Right cardiac atrium (tissue), 5 donors: ENCODE results near the gene POLR2L. TPM values are rescaled to one million over a fixed set of nuclear protein-coding genes. Genes with fewer than 3 reads are reported as not detected.

Experiments
- ATAC-seq, 2 donors: fragments of 200-7000 bp; cut with Tn5 transposase; one replicate each; pipeline versions ENCODE4 v1.8.0 to v1.9.1; 2020; ENCODE audit warnings: moderate library complexity in 2 of 2, mild to moderate bottlenecking in 1 of 2
- DNase-seq, 3 donors: peaks; one replicate each; pipeline ENCODE4 v3.0.0-alpha.2; 2020
- H3K27ac ChIP-seq: one replicate; pipeline ENCODE4 v1.5.1; 2013; ENCODE audit warnings: mild to moderate bottlenecking, low read length, control low read depth, moderate library complexity
- H3K27me3 ChIP-seq: one replicate; pipeline ENCODE4 v1.6.1; 2013; ENCODE audit not compliant: control insufficient read depth, insufficient read depth
- H3K4me1 ChIP-seq: one replicate; pipeline ENCODE4 v1.6.1; 2013; ENCODE audit warnings: low read length; ENCODE audit not compliant: control insufficient read depth, insufficient read depth
- H3K4me3 ChIP-seq: one replicate; pipeline ENCODE4 v1.5.1; 2013; ENCODE audit warnings: low read length, control low read depth
- H3K9me3 ChIP-seq: one replicate; pipeline ENCODE4 v1.6.1; 2013; ENCODE audit warnings: low read length; ENCODE audit not compliant: control insufficient read depth
- WGBS: extraction: QIAGEN DNeasy Blood & Tissue Kit; methylation state at CpG from one replicate; pipeline ENCODE4 v1.1.7; 2013; 5-methylcytosine and 5-hydroxymethylcytosine counted together
- intact Hi-C, 4 donors: fragments of 100-400 bp; cut with DNase I; formaldehyde crosslinking; loops; one replicate each; pipeline versions ENCODE4 v1.11.0 to v1.14.0; 2022 to 2023
- polyA plus RNA-seq: library from polyadenylated mRNA; stranded (reverse); fragments of 200-250 nt; gene quantifications from one replicate; pipeline ENCODE4 v1.2.3, GENCODE V29; 2013
- total RNA-seq, 4 donors: library from RNA; stranded (reverse); fragmentation: NEBNext Ultra II Directional; extraction: Animal tissue kit (Norgen Biotek cat#: 25700); gene quantifications; one replicate each; pipeline ENCODE4 v1.2.1, GENCODE V29; 2021
- donor health status: healthy with polysubstance abuse.
- donor health status: DM: no; HTN: yes; CAD: no.
- donor health status: DM: no; HTN: no; CAD: no.
- donor health status: DM: no; HTN: yes; CAD: no; lungs with severe emphysema.
- donor health status: DM: yes; HTN: yes; CAD: no.

POLR2L gene
- total and polyA plus RNA-seq, 5 donors = 147 to 278 (median 220) TPM

DNA sequence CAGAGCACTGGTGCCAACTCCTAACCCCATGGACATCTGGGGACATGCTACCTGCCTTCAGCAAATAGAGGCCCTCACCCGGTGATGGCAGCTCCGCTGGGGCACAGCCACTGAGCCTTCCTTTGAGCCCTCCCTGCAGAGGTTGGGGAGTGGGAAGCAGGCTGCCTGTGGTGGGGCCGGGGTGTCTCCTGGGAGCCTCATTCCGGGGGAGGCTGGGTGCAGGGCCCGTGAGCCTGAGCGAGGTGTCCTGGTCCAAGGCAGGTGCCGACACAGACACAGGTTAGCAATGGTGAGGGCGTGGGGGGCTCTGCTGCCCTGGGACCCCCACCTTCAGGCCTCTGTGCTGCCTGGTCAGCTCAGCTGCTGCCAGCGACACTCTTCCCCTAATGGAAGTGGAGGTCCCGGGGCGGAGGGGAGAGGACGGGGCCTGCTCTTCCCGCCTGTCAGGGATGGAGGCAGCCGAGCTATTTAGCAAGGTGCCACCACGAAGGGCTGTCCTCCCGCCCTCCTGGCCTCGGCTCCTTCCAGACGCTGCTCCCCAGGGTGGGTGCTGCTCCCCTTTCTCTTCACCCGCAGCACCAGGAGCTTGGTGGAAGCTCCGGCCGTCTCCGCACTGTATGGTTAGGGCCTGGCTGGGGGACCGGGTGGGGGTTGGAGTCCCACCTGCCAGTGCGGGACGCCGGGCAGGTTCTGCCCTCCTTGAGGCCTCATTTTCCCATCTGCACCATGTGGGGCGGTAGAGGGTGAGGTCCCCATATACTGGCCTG is 11.5 kb upstream of the POLR2L start:
- peak in 1 of 3 donors; percentile 66 for DNase-seq
- no peak overlapping the region for H3K27ac ChIP-seq
- H3K9me3 ChIP-seq = no peaks in the 10 kb centered on the region
- 92% methylated on average over 27 of the region's 27 CpGs for WGBS
- H3K4me1 ChIP-seq = no peaks in the 10 kb centered on the region
- no peak for ATAC-seq
- no peak overlapping the region for H3K4me3 ChIP-seq
- intact Hi-C loops = loop anchor here in 2 of 4 donors (5.0 to 10.0 kb wide), 2 partner anchors 198 to 201 kb away; no protein-coding TSS in a partner anchor
- no peaks in the 10 kb centered on the region for H3K27me3 ChIP-seq

- peaks cover 3% of the 10 kb centered on the region for H3K4me1 ChIP-seq
- no peak overlapping the region for H3K27ac ChIP-seq
- no peak overlapping the region for H3K4me3 ChIP-seq
- WGBS = 84% methylated on average over 15 of the region's 15 CpGs
- no peaks in the 10 kb centered on the region for H3K9me3 ChIP-seq
- ATAC-seq (no peak), DNase-seq (peak in 1 of 3 donors; percentile 65)
- intact Hi-C loops = loop anchor here in 2 of 4 donors (5.0 to 10.0 kb wide), 2 partner anchors 200 to 202 kb away; no protein-coding TSS in a partner anchor
- no peaks in the 10 kb centered on the region for H3K27me3 ChIP-seq
Measured at GRCh38 chr11:852762-853161, 10.4 kb upstream of the POLR2L start.

- intact Hi-C loops = loop anchor here in 2 of 4 donors (5.0 to 10.0 kb wide), 2 partner anchors 201 to 204 kb away; no protein-coding TSS in a partner anchor
- H3K27ac ChIP-seq = no peak overlapping the region
- WGBS = 66% methylated on average over 28 of the region's 28 CpGs
- H3K27me3 ChIP-seq = no peaks in the 10 kb centered on the region
- DNase-seq (peak in 1 of 3 donors; percentile 68), ATAC-seq (no peak)
- peaks cover 3% of the 10 kb centered on the region for H3K4me1 ChIP-seq
- H3K4me3 ChIP-seq = no peak overlapping the region
- no peaks in the 10 kb centered on the region for H3K9me3 ChIP-seq
Measured at GRCh38 chr11:850775-851763, 8.7 kb upstream of the POLR2L start.

DNA sequence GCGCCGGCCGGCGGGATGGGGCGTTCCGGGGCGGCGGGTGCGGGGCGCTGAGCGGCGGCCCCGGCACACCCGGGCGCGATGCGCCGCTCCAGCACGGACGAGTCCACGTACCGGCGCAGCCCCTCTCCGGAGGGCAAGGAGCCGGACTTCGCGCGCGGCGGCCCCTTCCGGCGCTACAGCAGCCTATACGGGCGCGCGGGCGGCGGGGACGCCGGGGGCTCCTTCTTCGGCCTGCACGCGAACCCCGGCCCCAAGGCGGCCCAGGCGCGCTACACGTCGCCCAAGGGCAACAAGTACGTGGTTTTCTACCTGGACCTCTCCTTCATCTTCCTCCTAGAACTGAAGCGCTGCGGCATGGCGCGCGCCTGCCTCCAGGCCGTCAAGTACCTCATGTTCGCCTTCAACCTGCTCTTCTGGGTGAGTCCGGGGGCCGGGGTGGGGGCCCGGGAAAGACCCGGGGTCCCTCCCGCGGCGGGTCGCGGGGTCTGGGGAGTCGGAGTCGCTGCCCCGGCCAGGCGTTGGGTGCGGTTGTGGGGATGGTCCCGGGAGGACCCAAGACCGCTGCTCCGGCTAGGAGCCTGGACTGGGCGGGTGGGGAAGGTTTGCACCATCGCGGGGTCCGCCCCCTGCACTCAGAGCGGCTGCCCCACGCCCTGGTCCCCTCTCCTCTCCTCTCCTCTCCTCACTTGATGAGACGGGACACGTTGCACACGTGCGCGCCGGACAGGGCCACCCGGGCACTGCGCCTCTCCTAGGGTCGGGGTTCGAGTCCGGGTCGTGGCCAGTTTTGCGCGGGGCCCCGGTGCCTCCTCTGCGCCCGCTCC is 7.8 kb upstream of the POLR2L start:
- DNase-seq (peak in 1 of 3 donors; percentile 68), ATAC-seq (no peak)
- Histone ChIP-seq H3K4me1 (peaks cover 7% of the 10 kb centered on the region), H3K4me3 (peak overlapping the region; percentile 53), H3K9me3 (no peaks in the 10 kb centered on the region), H3K27ac (no peak overlapping the region), H3K27me3 (no peaks in the 10 kb centered on the region)
- WGBS = 30% methylated on average over 97 of the region's 97 CpGs
- intact Hi-C loops = loop anchor here (2.0 to 10.0 kb wide), 3 partner anchors 201 to 205 kb away; no protein-coding TSS in a partner anchor

- intact Hi-C loops = loop anchor here in 2 of 4 donors (2.0 kb wide), 1 partner anchor 202 kb away; no protein-coding TSS in a partner anchor
- Histone ChIP-seq H3K4me3 (peak overlapping the region; percentile 53), H3K9me3 (no peaks in the 10 kb centered on the region), H3K27me3 (no peaks in the 10 kb centered on the region), H3K27ac (no peak overlapping the region), H3K4me1 (peaks cover 9% of the 10 kb centered on the region)
- ATAC-seq (no peak), DNase-seq (peak in 1 of 3 donors; percentile 83)
- 14% methylated on average over 70 of the region's 71 CpGs for WGBS
Measured at GRCh38 chr11:849104-849824, 6.9 kb upstream of the POLR2L start.

- 33% methylated on average over 14 of the region's 14 CpGs for WGBS
- H3K27me3 ChIP-seq = no peaks in the 10 kb centered on the region
- ATAC-seq (no peak), DNase-seq (peak in 2 of 3 donors; percentile 81 to 84)
- H3K4me1 ChIP-seq = peaks cover 9% of the 10 kb centered on the region
- no peak overlapping the region for H3K4me3 ChIP-seq
- no peaks in the 10 kb centered on the region for H3K9me3 ChIP-seq
- intact Hi-C loops = loop anchor here in 2 of 4 donors (2.0 kb wide), 1 partner anchor 202 kb away; no protein-coding TSS in a partner anchor
- no peak overlapping the region for H3K27ac ChIP-seq
Measured at GRCh38 chr11:848380-848931, 6.1 kb upstream of the POLR2L start.

GRCh38 chr11:847876-848275 is 5.5 kb upstream of the POLR2L start:
- intact Hi-C loops = loop anchor here in 2 of 4 donors (2.0 kb wide), 1 partner anchor 203 kb away; no protein-coding TSS in a partner anchor
- 84% methylated on average over 18 of the region's 18 CpGs for WGBS
- Histone ChIP-seq H3K4me1 (peaks cover 9% of the 10 kb centered on the region), H3K4me3 (no peak overlapping the region), H3K27me3 (no peaks in the 10 kb centered on the region), H3K27ac (no peak overlapping the region), H3K9me3 (no peaks in the 10 kb centered on the region)
- ATAC-seq = no peak
- no peak for DNase-seq

GRCh38 chr11:846496-847098 is 4.3 kb upstream of the POLR2L start:
- no peak for DNase-seq
- ATAC-seq = no peak
- no peak overlapping the region for H3K4me3 ChIP-seq
- H3K27me3 ChIP-seq = no peaks in the 10 kb centered on the region
- no peaks in the 10 kb centered on the region for H3K9me3 ChIP-seq
- H3K4me1 ChIP-seq = peaks cover 9% of the 10 kb centered on the region
- no peak overlapping the region for H3K27ac ChIP-seq
- intact Hi-C loops = no loop called here
- WGBS = 67% methylated on average over 11 of the region's 11 CpGs

DNA sequence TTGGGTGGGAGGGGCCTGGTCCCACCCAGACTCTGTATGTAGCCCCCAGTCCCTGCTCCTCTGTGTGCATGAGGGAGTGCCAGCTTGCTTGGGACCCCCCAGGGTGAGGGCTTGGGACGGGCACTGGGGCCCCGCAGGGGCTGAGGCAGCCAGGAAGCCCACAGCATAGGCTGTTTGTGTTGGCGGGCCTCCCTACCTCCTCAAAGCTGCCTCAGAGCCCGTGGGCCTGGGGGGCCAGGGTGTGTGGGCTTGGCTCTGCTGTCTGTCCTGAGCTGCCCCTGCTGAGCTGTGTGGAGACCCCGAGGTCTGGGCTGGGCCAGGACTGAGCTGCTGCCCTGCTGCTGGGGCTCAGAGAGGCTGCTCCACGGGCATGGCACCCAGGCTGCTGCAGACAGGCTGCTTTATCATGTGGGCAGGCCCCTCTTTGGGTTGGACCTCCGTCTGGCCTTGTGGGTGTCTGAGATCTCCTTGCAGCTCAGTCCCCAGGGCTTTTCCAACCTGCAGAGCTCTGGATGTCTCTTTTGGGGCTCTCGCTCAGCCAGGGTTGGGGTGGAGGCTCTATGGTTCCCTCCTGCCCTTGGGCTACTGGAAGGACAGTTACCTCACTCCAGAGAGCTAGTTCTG is 3.7 kb upstream of the POLR2L start:
- H3K4me1 ChIP-seq = peaks cover 12% of the 10 kb centered on the region
- WGBS = 38% methylated on average over 8 of the region's 8 CpGs
- H3K27ac ChIP-seq = no peak overlapping the region
- H3K4me3 ChIP-seq = no peak overlapping the region
- DNase-seq (peak in 1 of 3 donors; percentile 79), ATAC-seq (no peak)
- intact Hi-C loops = no loop called here
- no peaks in the 10 kb centered on the region for H3K9me3 ChIP-seq
- H3K27me3 ChIP-seq = no peaks in the 10 kb centered on the region
